HepG2 (cell line): ENCODE data around the gene QRICH2. TPM values are rescaled to one million over a fixed set of nuclear protein-coding genes. Genes with fewer than 3 reads are reported as not detected.
A peak's percentile ranks its signal among the peaks of the same experiment; 100 is the strongest.

Experiments
- BATF2 ChIP-seq: sonication (generic); formaldehyde crosslinking; IDR thresholded peaks from 2 replicates; pipeline ENCODE4 v1.8.0; 2022; ENCODE audit warnings: mild to moderate bottlenecking, missing genetic modification reagents, moderate library complexity
- DDIT3 ChIP-seq: sonication (generic); formaldehyde crosslinking; IDR thresholded peaks from 2 replicates; pipeline ENCODE4 v1.4.0; 2020; ENCODE audit warnings: mild to moderate bottlenecking, missing genetic modification reagents
- DZIP1 ChIP-seq: sonication (generic); formaldehyde crosslinking; IDR thresholded peaks from 2 replicates; pipeline ENCODE4 v1.5.0; 2020; ENCODE audit warnings: mild to moderate bottlenecking, missing genetic modification reagents
- MBD4 ChIP-seq: IDR thresholded peaks from 2 replicates; pipeline ENCODE4 v1.6.1; 2012; ENCODE audit warnings: low read length, inconsistent platforms, borderline replicate concordance
- MZF1 ChIP-seq: sonication (generic); formaldehyde crosslinking; IDR thresholded peaks from 2 replicates; pipeline ENCODE4 v1.8.1; 2023; ENCODE audit warnings: mild to moderate bottlenecking, missing genetic modification reagents, borderline replicate concordance
- NFYC ChIP-seq: IDR thresholded peaks from 2 replicates; pipeline ENCODE4 v1.6.1; 2016; ENCODE audit warnings: missing genetic modification reagents, missing compliant biosample characterization
- PRDM4 ChIP-seq: sonication (generic); formaldehyde crosslinking; IDR thresholded peaks from 2 replicates; pipeline ENCODE4 v1.9.0; 2021; ENCODE audit warnings: missing genetic modification reagents, borderline replicate concordance
- RFX1 ChIP-seq: fragments of 450-650 bp; IDR thresholded peaks from 2 replicates; pipeline ENCODE4 v1.6.1; 2017
- RXRB ChIP-seq: IDR thresholded peaks from 2 replicates; pipeline ENCODE4 v1.6.1; 2016; ENCODE audit warnings: borderline replicate concordance, missing genetic modification reagents, missing compliant biosample characterization
- SP2 ChIP-seq: sonication (generic); formaldehyde crosslinking; IDR thresholded peaks from 2 replicates; pipeline ENCODE4 v1.5.1; 2020; ENCODE audit warnings: mild to moderate bottlenecking, missing genetic modification reagents
- TBX2 ChIP-seq: sonication (generic); formaldehyde crosslinking; IDR thresholded peaks from 2 replicates; pipeline ENCODE4 v1.5.0; 2020; ENCODE audit warnings: missing genetic modification reagents, mild to moderate bottlenecking, borderline replicate concordance
- TSC22D2 ChIP-seq: sonication (generic); formaldehyde crosslinking; IDR thresholded peaks from 2 replicates; pipeline ENCODE4 v1.5.1; 2020; ENCODE audit warnings: missing genetic modification reagents, mild to moderate bottlenecking, borderline replicate concordance
- ZIK1 ChIP-seq: sonication (generic); formaldehyde crosslinking; IDR thresholded peaks from 2 replicates; pipeline ENCODE4 v1.5.0; 2020; ENCODE audit warnings: mild to moderate bottlenecking, low read depth, missing genetic modification reagents, borderline replicate concordance
- ZNF619 ChIP-seq: sonication (generic); formaldehyde crosslinking; IDR thresholded peaks from 2 replicates; pipeline ENCODE4 v1.4.0; 2020; ENCODE audit warnings: mild to moderate bottlenecking, missing genetic modification reagents
- ZNF704 ChIP-seq: sonication (generic); formaldehyde crosslinking; IDR thresholded peaks from 2 replicates; pipeline ENCODE4 v1.8.1; 2023; ENCODE audit warnings: mild to moderate bottlenecking, inconsistent platforms, moderate library complexity, missing genetic modification reagents, borderline replicate concordance
- ZNF740 ChIP-seq: sonication (generic); formaldehyde crosslinking; IDR thresholded peaks from 2 replicates; pipeline ENCODE4 v1.4.0; 2020; ENCODE audit warnings: missing genetic modification reagents
- ZXDC ChIP-seq: sonication (generic); formaldehyde crosslinking; IDR thresholded peaks from 2 replicates; pipeline ENCODE4 v1.5.0; 2020; ENCODE audit warnings: mild to moderate bottlenecking, missing genetic modification reagents
- polyA plus RNA-seq, 8 experiments: library from polyadenylated mRNA; depleted of rRNA in 3 of 8; stranded (reverse) in 7 of 8; unstranded in 1 of 8; fragments of >200 nt; fragmentation: Illumina TruSeq in 4 of 8; extraction: Trizol in 4 of 8; gene quantifications; 2 replicates each; pipeline versions ENCODE4 v1.2.1 to v1.2.3, GENCODE V29; 2011 to 2016; ENCODE audit warnings: low read depth in 4 of 8, missing spikeins in 1 of 8, mixed read lengths in 1 of 8; ENCODE audit not compliant: insufficient read depth in 1 of 8
- total RNA-seq, 5 experiments: library from RNA; depleted of rRNA; stranded (reverse); fragments of >200 nt; fragmentation: Illumina TruSeq; extraction: Trizol; gene quantifications; 2 replicates each; pipeline ENCODE4 v1.2.3, GENCODE V29; 2016; ENCODE audit warnings: low read depth in 1 of 5

The QRICH2 gene
- total and polyA plus RNA-seq, 2 of the 13 experiments (the other 11 are each of a cell fraction or from before 2014, with no cell fraction given): 3.7 to 5.7 TPM

GRCh38 chr17:76265624-76266243, 42.3 kb downstream of the QRICH2 start (continued):
- no peak for TF ChIP-seq DZIP1
- TF ChIP-seq TSC22D2 (CRISPR knock-in tag): no peak
- no peak for TF ChIP-seq MBD4
- no peak for TF ChIP-seq ZNF740 (CRISPR knock-in tag)
- TF ChIP-seq TBX2 (CRISPR knock-in tag): no peak
- no peak for TF ChIP-seq MZF1 (CRISPR knock-in tag)
- no peak for TF ChIP-seq RFX1
- no peak for TF ChIP-seq PRDM4 (CRISPR knock-in tag)
- no peak for TF ChIP-seq ZNF704
- peak; percentile 46; the same call in 1 of the 2 replicates for TF ChIP-seq SP2
- no peak for TF ChIP-seq NFYC (CRISPR knock-in tag)
- TF ChIP-seq DDIT3 (CRISPR knock-in tag): no peak
- no peak for TF ChIP-seq ZIK1
- TF ChIP-seq ZNF619 (CRISPR knock-in tag): no peak
- no peak for TF ChIP-seq RXRB
- TF ChIP-seq BATF2 (CRISPR knock-in tag): no peak
- no peak for TF ChIP-seq ZXDC (CRISPR knock-in tag)
